ENCODE results near the gene SAFB.

DNA sequence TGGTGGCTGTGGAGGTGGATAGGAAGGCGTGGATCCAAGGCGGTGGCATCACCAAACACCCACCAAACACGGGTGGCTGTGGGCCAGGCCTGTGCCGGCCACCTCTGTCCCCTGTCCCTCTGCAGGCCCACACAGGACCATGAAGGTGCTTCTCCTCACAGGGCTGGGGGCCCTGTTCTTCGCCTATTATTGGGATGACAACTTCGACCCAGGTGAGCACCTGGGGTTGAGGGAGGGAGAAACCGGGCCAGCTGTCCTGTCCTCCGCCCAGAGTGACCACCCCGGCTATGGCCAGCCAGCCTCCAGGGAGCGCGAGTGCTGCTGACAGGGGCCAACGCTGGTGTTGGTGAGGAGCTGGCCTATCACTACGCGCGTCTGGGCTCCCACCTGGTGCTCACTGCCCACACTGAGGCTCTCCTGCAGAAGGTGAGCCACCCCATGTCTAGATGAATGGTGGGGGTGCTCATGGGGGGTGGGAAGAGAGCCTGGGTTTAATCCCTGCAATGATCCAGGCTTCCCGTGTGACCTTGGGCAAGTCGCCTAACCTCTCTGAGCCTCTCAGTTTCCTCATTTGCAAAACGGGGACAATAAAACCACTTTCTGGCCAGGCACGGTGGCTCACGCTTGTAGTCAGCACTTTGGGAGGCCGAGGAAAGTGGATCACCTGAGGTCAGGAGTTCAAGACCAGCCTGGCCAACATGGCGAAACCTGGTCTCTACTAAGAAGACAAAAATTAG, 62.0 kb downstream of the SAFB start:
- TF ChIP-seq CEBPB (IDR thresholded peaks at IDR 0.05; ENCODE audit: low read depth, low read length) (no peak), SMC3 (IDR thresholded peaks at IDR 0.05; ENCODE audit: low read depth, low read length) (no peak), POLR2A (IDR thresholded peaks at IDR 0.05; ENCODE audit: low read depth, low read length) (no peak)
- TF ChIP-seq, protein P1, sequence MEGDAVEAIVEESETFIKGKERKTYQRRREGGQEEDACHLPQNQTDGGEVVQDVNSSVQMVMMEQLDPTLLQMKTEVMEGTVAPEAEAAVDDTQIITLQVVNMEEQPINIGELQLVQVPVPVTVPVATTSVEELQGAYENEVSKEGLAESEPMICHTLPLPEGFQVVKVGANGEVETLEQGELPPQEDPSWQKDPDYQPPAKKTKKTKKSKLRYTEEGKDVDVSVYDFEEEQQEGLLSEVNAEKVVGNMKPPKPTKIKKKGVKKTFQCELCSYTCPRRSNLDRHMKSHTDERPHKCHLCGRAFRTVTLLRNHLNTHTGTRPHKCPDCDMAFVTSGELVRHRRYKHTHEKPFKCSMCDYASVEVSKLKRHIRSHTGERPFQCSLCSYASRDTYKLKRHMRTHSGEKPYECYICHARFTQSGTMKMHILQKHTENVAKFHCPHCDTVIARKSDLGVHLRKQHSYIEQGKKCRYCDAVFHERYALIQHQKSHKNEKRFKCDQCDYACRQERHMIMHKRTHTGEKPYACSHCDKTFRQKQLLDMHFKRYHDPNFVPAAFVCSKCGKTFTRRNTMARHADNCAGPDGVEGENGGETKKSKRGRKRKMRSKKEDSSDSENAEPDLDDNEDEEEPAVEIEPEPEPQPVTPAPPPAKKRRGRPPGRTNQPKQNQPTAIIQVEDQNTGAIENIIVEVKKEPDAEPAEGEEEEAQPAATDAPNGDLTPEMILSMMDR (conservative IDR thresholded peaks at IDR 0.05; ENCODE audit: low read depth, low read length) = no peak
